CD4-positive, alpha-beta memory T cell (primary cell): ENCODE measurements around the gene GTF2H1. TPM values are rescaled to one million over a fixed set of nuclear protein-coding genes. Genes with fewer than 3 reads are reported as not detected.

Experiments
- CTCF ChIA-PET: fragments of 350-600 bp; sonication (Branson Sonifier 250); formaldehyde crosslinking; loops from one replicate; lab custom pipeline; 2021; ENCODE audit warnings: inconsistent platforms; ENCODE audit not compliant: partially characterized antibody; lab: Charles Lee
- POLR2A ChIA-PET: fragments of 350-600 bp; sonication (Branson Sonifier 250); formaldehyde crosslinking; loops from one replicate; lab custom pipeline; 2021; ENCODE audit not compliant: partially characterized antibody; lab: Charles Lee
- DNase-seq, 5 donors: peaks; one replicate each; pipeline versions ENCODE4 v3.0.0 to v3.0.0-alpha.2; 2020 to 2022; ENCODE audit warnings: mixed read lengths in 1 of 5
- H3K27ac ChIP-seq: one replicate; pipeline ENCODE4 v1.7.0; 2013; ENCODE audit warnings: low read depth, low read length
- H3K27me3 ChIP-seq: 2 replicates; pipeline ENCODE4 v1.7.0; 2013; ENCODE audit warnings: mild to moderate bottlenecking, low read length, moderate library complexity; ENCODE audit not compliant: insufficient read depth
- H3K36me3 ChIP-seq: 2 replicates; pipeline ENCODE4 v1.7.0; 2013; ENCODE audit warnings: mild to moderate bottlenecking, low read length, moderate library complexity; ENCODE audit not compliant: insufficient read depth
- H3K4me1 ChIP-seq: 2 replicates; pipeline ENCODE4 v1.7.0; 2013; ENCODE audit warnings: mild to moderate bottlenecking, low read length, moderate library complexity; ENCODE audit not compliant: insufficient read depth
- H3K4me3 ChIP-seq, 2 donors: one replicate each; pipeline ENCODE4 v1.7.0; 2013; ENCODE audit warnings: low read length in 2 of 2, mild to moderate bottlenecking in 1 of 2
- H3K9me3 ChIP-seq, 2 donors: one replicate each; pipeline ENCODE4 v1.7.0; 2013; ENCODE audit warnings: low read length in 2 of 2, control low read depth in 1 of 2; ENCODE audit not compliant: control insufficient read depth in 1 of 2
- H3K27ac Mint-ChIP-seq, 7 donors: one replicate each; pipeline ENCODE4 v1.8.0; 2020 to 2021; ENCODE audit warnings: mixed read lengths in 7 of 7, mild to moderate bottlenecking in 6 of 7, inconsistent platforms in 3 of 7, moderate library complexity in 3 of 7
- H3K27me3 Mint-ChIP-seq, 2 donors: one replicate each; pipeline ENCODE4 v1.8.0; 2020 to 2021; ENCODE audit warnings: mixed read lengths in 2 of 2
- H3K36me3 Mint-ChIP-seq, 2 donors: one replicate each; pipeline ENCODE4 v1.8.0; 2020 to 2021; ENCODE audit warnings: mixed read lengths in 2 of 2, inconsistent platforms in 1 of 2, mild to moderate bottlenecking in 1 of 2
- H3K4me1 Mint-ChIP-seq, 4 donors: one replicate each; pipeline ENCODE4 v1.8.0; 2020 to 2021; ENCODE audit warnings: mixed read lengths in 4 of 4, mild to moderate bottlenecking in 1 of 4
- H3K4me3 Mint-ChIP-seq, 8 donors: one replicate each; pipeline ENCODE4 v1.8.0; 2020 to 2021; ENCODE audit warnings: mixed read lengths in 8 of 8, mild to moderate bottlenecking in 7 of 8, moderate library complexity in 6 of 8, inconsistent platforms in 3 of 8
- H3K9me3 Mint-ChIP-seq, 8 donors: one replicate each; pipeline ENCODE4 v1.8.0; 2020 to 2021; ENCODE audit warnings: mixed read lengths in 8 of 8, mild to moderate bottlenecking in 5 of 8, inconsistent platforms in 3 of 8, moderate library complexity in 1 of 8
- intact Hi-C: fragments of 100-400 bp; cut with micrococcal nuclease; formaldehyde crosslinking; loops from one replicate; pipeline ENCODE4 v1.15.1; 2023
- polyA plus RNA-seq, 2 donors: library from polyadenylated mRNA; unstranded; fragments of 300-500 nt; fragmentation: Illumina TruSeq; gene quantifications; one replicate each; pipeline ENCODE4 v1.2.3, GENCODE V29; 2021
- total RNA-seq, 2 experiments: library from RNA; stranded (reverse); gene quantifications; one replicate each; pipeline ENCODE4 v1.2.3, GENCODE V29; 2021

The GTF2H1 gene
- total and polyA plus RNA-seq, 4 experiments from 2014 or later, result 31.8 to 61.6 (median 50.8) TPM

GRCh38 chr11:18310800-18311340 lies 11.5 kb upstream of the GTF2H1 start:
- Histone ChIP-seq H3K4me1 (no peaks in the 10 kb centered on the region), H3K27ac (no peak overlapping the region), H3K4me3 (no peak overlapping the region), H3K27me3 (no peaks in the 10 kb centered on the region), H3K36me3 (peaks cover 18% of the 10 kb centered on the region), H3K9me3 (no peaks in the 10 kb centered on the region)
- intact Hi-C loops, result no loop called here
- Mint-ChIP-seq H3K36me3 (peaks cover 45 to 62% of the 10 kb centered on the region in 2 donors), H3K4me1 (peaks cover 6 to 7% (median 6%) of the 10 kb centered on the region in 4 donors), H3K27me3 (no peaks in the 10 kb centered on the region), H3K4me3 (no peak overlapping the region), H3K9me3 (no peaks in the 10 kb centered on the region), H3K27ac (no peak overlapping the region)
- DNase-seq, result no peak
- CTCF ChIA-PET, result interaction anchor here (0.9 to 1.2 kb wide), 2 partner anchors 13 to 19 kb away, joined by 3 read pairs; no protein-coding TSS in a partner anchor
- POLR2A ChIA-PET, result no interaction called here

GRCh38 chr11:18312012-18312411 lies 10.4 kb upstream of the GTF2H1 start:
- Mint-ChIP-seq H3K9me3 (no peaks in the 10 kb centered on the region), H3K4me3 (no peak overlapping the region), H3K4me1 (peaks cover 6 to 7% (median 6%) of the 10 kb centered on the region in 4 donors), H3K27me3 (no peaks in the 10 kb centered on the region), H3K27ac (no peak overlapping the region), H3K36me3 (peaks cover 39 to 60% of the 10 kb centered on the region in 2 donors)
- H3K4me1 ChIP-seq, result no peaks in the 10 kb centered on the region
- DNase-seq, result no peak
- H3K27me3 ChIP-seq, result no peaks in the 10 kb centered on the region
- CTCF ChIA-PET, result no interaction called here
- H3K9me3 ChIP-seq, result no peaks in the 10 kb centered on the region
- no peak overlapping the region for H3K4me3 ChIP-seq
- no peak overlapping the region for H3K27ac ChIP-seq
- intact Hi-C loops, result no loop called here
- POLR2A ChIA-PET, result interaction anchor here (0.7 to 1.7 kb wide), 2 partner anchors 83 to 99 kb away, joined by 3 to 4 read pairs; partner anchors contain the start of gene LDHA
- H3K36me3 ChIP-seq, result peaks cover 12% of the 10 kb centered on the region

DNA sequence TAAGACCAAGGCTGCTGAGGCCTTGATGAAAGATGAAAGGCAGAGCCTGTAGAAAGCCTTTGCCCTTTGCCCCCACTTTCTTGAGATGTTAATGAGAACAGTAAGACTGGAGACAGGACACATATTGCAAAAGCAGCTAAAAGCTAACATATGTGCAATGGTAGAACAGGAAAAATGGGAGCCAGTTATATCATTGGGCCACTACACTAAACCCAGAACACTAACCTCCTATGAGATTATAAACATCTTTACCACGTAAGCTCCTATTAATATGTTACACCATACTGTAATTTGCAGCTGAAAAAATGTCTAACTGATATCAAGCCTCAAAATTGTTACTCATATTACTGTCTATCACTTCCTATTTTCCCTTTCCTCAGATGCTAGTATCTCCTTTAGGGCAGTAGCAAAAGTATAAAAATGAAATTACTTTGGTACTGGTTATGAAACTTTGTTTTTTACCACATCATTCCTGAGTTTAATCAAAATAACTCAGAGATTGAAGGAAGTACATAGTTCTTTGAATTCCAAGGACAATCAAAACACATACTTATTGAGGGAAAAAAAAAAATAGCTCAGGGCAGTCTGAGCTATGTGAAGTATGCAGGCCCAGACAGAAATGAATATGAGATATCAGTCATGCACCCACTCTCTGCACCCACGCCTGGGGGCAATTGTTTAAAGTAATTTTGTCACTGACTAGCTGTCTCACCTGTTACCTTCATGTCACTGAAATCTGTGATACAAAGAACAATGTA lies 9.5 kb upstream of the GTF2H1 start:
- Histone ChIP-seq H3K27ac (no peak overlapping the region), H3K36me3 (peaks cover 12% of the 10 kb centered on the region), H3K9me3 (no peaks in the 10 kb centered on the region), H3K4me1 (no peaks in the 10 kb centered on the region), H3K27me3 (no peaks in the 10 kb centered on the region), H3K4me3 (no peak overlapping the region)
- Mint-ChIP-seq H3K27ac (peak overlapping the region in 1 of 7 donors; percentile 69), H3K27me3 (no peaks in the 10 kb centered on the region), H3K4me3 (no peak overlapping the region), H3K9me3 (no peaks in the 10 kb centered on the region), H3K36me3 (peaks cover 39 to 62% of the 10 kb centered on the region in 2 donors), H3K4me1 (peaks cover 6 to 8% (median 8%) of the 10 kb centered on the region in 4 donors)
- ChIA-PET POLR2A (interaction anchor here (1.0 to 1.7 kb wide), 2 partner anchors 9 to 82 kb away, joined by 4 read pairs; partner anchors contain the start of genes HPS5 and LDHA), CTCF (interaction anchor here (1.0 to 1.2 kb wide), 2 partner anchors 9 to 27 kb away, joined by 3 to 4 read pairs; partner anchors contain the start of gene HPS5)
- DNase-seq, result no peak
- intact Hi-C loops, result no loop called here

DNA sequence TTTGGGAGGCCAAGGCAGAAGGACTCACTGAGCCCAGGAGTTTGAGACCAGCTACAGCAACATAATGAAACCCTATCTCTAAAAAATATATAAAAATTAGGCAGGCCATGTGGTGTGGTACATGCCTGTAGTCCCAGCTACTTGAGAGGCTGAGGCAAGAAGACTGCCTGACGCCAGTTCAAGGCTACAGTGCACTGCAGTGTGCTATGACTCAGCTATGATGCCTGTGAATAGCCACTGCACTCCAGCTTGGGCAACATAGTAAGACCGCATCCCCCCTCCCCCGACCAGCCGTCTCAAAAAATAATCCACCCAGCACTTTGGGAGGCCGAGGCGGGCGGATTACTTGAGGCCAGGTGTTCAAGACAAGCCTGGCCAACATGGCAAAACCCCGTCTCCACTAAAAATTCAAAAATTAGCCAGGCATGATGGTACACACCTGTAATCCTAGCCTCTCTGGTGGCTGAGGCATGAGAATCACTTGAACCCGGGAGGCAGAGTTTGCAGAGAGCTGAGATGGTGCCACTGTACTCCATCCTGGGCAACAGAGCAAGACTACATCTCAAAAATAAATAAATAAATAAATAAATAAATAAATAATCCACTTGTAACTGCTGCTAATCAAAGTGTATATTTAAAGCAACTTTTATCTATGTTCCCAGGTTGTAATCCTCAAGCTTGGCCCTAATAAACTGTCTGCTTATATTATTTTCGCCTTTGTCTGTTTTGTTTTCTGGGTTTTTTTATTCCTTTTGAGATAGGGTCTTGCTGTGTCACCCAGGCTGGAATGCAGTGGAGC lies 8.2 kb upstream of the GTF2H1 start:
- H3K36me3 Mint-ChIP-seq, result peaks cover 29 to 53% of the 10 kb centered on the region in 2 donors
- CTCF ChIA-PET, result interaction anchor here (0.8 to 2.4 kb wide), 5 partner anchors 8 to 457 kb away, joined by 3 to 6 read pairs (median 3); partner anchors contain the start of gene HPS5
- H3K27ac Mint-ChIP-seq, result peak overlapping the region in 2 of 7 donors; percentile 56 to 69

DNA sequence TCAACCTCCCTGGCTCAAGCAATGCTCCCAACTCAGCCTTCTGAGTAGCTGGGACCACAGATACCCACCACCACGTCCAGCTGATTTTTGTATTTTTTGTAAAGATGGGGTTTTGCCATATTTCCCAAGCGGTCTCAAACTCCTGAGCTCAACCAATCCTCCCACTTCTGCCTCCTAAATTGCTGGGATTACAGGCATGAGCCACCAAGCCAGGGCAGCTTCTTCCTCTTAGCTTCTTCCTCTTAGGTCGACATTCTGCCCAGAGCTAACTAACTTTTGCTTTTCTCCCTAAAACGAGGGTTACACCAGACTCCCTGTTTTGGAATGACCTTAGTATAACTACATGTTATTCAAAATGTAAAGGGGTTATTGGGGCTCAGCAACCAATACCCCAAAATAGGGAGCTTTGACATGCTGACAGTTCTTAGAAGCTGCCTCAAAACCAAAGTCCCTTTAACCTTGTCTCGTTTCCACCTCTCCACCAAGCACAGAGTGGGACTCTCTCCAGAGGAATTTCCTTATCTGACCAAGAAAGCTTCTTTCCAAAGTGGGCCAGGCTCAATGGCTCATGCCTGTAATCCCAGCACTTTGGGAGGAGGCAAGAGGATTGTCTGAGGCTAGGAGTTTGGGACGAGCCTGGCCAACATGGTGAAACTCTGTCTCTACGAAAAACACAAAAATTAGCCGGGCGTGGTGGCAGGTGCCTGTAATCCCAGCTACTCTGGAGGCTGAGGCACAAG lies 7.4 kb upstream of the GTF2H1 start:
- H3K4me1 Mint-ChIP-seq, result peaks cover 16 to 29% (median 24%) of the 10 kb centered on the region in 4 donors
- peaks cover 25 to 47% of the 10 kb centered on the region in 2 donors for H3K36me3 Mint-ChIP-seq
- ChIA-PET POLR2A (interaction anchor here (1.0 to 1.5 kb wide), 4 partner anchors 9 to 81 kb away, joined by 3 to 6 read pairs (median 4); partner anchors contain the start of gene LDHA), CTCF (interaction anchor here (0.8 to 2.4 kb wide), 6 partner anchors 8 to 456 kb away, joined by 3 to 6 read pairs (median 3); no protein-coding TSS in a partner anchor)
- H3K4me3 Mint-ChIP-seq, result no peak overlapping the region
- no peaks in the 10 kb centered on the region for H3K9me3 Mint-ChIP-seq
- Histone ChIP-seq H3K4me1 (peaks cover 17% of the 10 kb centered on the region), H3K27me3 (no peaks in the 10 kb centered on the region), H3K4me3 (no peak overlapping the region), H3K9me3 (no peaks in the 10 kb centered on the region), H3K27ac (no peak overlapping the region), H3K36me3 (peaks cover 4% of the 10 kb centered on the region)
- DNase-seq, result no peak
- H3K27me3 Mint-ChIP-seq, result no peaks in the 10 kb centered on the region
- intact Hi-C loops, result no loop called here
- peak overlapping the region in 2 of 7 donors; percentile 31 to 74 for H3K27ac Mint-ChIP-seq

More for the DNA sequence above, 8.2 kb upstream of the GTF2H1 start:
- H3K27ac ChIP-seq, result no peak overlapping the region
- no peak overlapping the region for H3K4me3 ChIP-seq
- H3K36me3 ChIP-seq, result peaks cover 10% of the 10 kb centered on the region
- H3K9me3 ChIP-seq, result no peaks in the 10 kb centered on the region
- Mint-ChIP-seq H3K9me3 (no peaks in the 10 kb centered on the region), H3K4me3 (no peak overlapping the region), H3K27me3 (no peaks in the 10 kb centered on the region), H3K4me1 (peaks cover 8 to 22% (median 18%) of the 10 kb centered on the region in 4 donors)
- H3K4me1 ChIP-seq, result peaks cover 9% of the 10 kb centered on the region
- no peak for DNase-seq
- intact Hi-C loops, result no loop called here
- no peaks in the 10 kb centered on the region for H3K27me3 ChIP-seq
- POLR2A ChIA-PET, result interaction anchor here (1.0 to 1.5 kb wide), 5 partner anchors 8 to 81 kb away, joined by 3 to 6 read pairs (median 4); partner anchors contain the start of genes HPS5 and LDHA

DNA sequence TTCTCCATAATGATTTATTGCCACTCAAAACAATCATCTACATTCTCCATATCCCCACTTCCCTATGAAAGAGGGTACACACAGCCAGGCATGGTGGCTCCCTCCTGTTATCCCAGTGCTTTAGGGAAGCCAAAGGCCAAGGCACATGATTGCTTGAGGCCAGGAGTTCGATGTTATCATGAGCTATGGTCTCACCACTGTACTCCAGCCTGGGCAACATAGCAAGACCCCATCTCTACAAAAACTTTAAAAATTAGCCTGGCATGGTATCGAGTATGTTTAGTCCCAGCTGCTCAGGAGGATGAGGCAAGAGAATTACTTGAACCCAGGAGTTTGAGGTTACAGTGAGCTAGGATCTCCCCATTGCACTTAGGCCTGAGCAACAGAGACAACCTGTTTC lies 6.5 kb upstream of the GTF2H1 start:
- H3K4me1 Mint-ChIP-seq, result peaks cover 23 to 39% (median 32%) of the 10 kb centered on the region in 4 donors
- DNase-seq, result no peak
- Histone ChIP-seq H3K36me3 (no peaks in the 10 kb centered on the region), H3K27ac (no peak overlapping the region), H3K27me3 (no peaks in the 10 kb centered on the region), H3K4me1 (peaks cover 26% of the 10 kb centered on the region), H3K4me3 (no peak overlapping the region), H3K9me3 (no peaks in the 10 kb centered on the region)
- H3K9me3 Mint-ChIP-seq, result no peaks in the 10 kb centered on the region
- H3K27ac Mint-ChIP-seq, result peak overlapping the region in 1 of 7 donors; percentile 13
- H3K4me3 Mint-ChIP-seq, result peak overlapping the region in 1 of 8 donors; percentile 32
- peaks cover 16 to 37% of the 10 kb centered on the region in 2 donors for H3K36me3 Mint-ChIP-seq
- ChIA-PET POLR2A (interaction anchor here (1.5 kb wide), 1 partner anchor 80 kb away, joined by 4 read pairs; no protein-coding TSS in a partner anchor), CTCF (interaction anchor here (0.6 to 2.4 kb wide), 7 partner anchors 9 to 406 kb away, joined by 3 to 6 read pairs (median 3); partner anchors contain the start of gene LDHA)
- no peaks in the 10 kb centered on the region for H3K27me3 Mint-ChIP-seq
- intact Hi-C loops, result no loop called here
